CD4-positive, alpha-beta memory T cell (primary cell): ENCODE results near the gene GJA3. TPM values are rescaled to one million over a fixed set of nuclear protein-coding genes. Genes with fewer than 3 reads are reported as not detected.

Experiments used
- CTCF ChIA-PET: fragments of 350-600 bp; sonication (Branson Sonifier 250); formaldehyde crosslinking; loops from one replicate; lab custom pipeline; 2021; ENCODE audit warnings: inconsistent platforms; ENCODE audit not compliant: partially characterized antibody; lab: Charles Lee
- POLR2A ChIA-PET: fragments of 350-600 bp; sonication (Branson Sonifier 250); formaldehyde crosslinking; loops from one replicate; lab custom pipeline; 2021; ENCODE audit not compliant: partially characterized antibody; lab: Charles Lee
- DNase-seq, 5 donors: peaks; one replicate each; pipeline versions ENCODE4 v3.0.0 to v3.0.0-alpha.2; 2020 to 2022; ENCODE audit warnings: mixed read lengths in 1 of 5
- H3K27ac ChIP-seq: one replicate; pipeline ENCODE4 v1.7.0; 2013; ENCODE audit warnings: low read depth, low read length
- H3K27me3 ChIP-seq: 2 replicates; pipeline ENCODE4 v1.7.0; 2013; ENCODE audit warnings: mild to moderate bottlenecking, low read length, moderate library complexity; ENCODE audit not compliant: insufficient read depth
- H3K36me3 ChIP-seq: 2 replicates; pipeline ENCODE4 v1.7.0; 2013; ENCODE audit warnings: mild to moderate bottlenecking, low read length, moderate library complexity; ENCODE audit not compliant: insufficient read depth
- H3K4me1 ChIP-seq: 2 replicates; pipeline ENCODE4 v1.7.0; 2013; ENCODE audit warnings: mild to moderate bottlenecking, low read length, moderate library complexity; ENCODE audit not compliant: insufficient read depth
- H3K4me3 ChIP-seq, 2 donors: one replicate each; pipeline ENCODE4 v1.7.0; 2013; ENCODE audit warnings: low read length in 2 of 2, mild to moderate bottlenecking in 1 of 2
- H3K9me3 ChIP-seq, 2 donors: one replicate each; pipeline ENCODE4 v1.7.0; 2013; ENCODE audit warnings: low read length in 2 of 2, control low read depth in 1 of 2; ENCODE audit not compliant: control insufficient read depth in 1 of 2
- H3K27ac Mint-ChIP-seq, 7 donors: one replicate each; pipeline ENCODE4 v1.8.0; 2020 to 2021; ENCODE audit warnings: mixed read lengths in 7 of 7, mild to moderate bottlenecking in 6 of 7, inconsistent platforms in 3 of 7, moderate library complexity in 3 of 7
- H3K27me3 Mint-ChIP-seq, 2 donors: one replicate each; pipeline ENCODE4 v1.8.0; 2020 to 2021; ENCODE audit warnings: mixed read lengths in 2 of 2
- H3K36me3 Mint-ChIP-seq, 2 donors: one replicate each; pipeline ENCODE4 v1.8.0; 2020 to 2021; ENCODE audit warnings: mixed read lengths in 2 of 2, inconsistent platforms in 1 of 2, mild to moderate bottlenecking in 1 of 2
- H3K4me1 Mint-ChIP-seq, 4 donors: one replicate each; pipeline ENCODE4 v1.8.0; 2020 to 2021; ENCODE audit warnings: mixed read lengths in 4 of 4, mild to moderate bottlenecking in 1 of 4
- H3K4me3 Mint-ChIP-seq, 8 donors: one replicate each; pipeline ENCODE4 v1.8.0; 2020 to 2021; ENCODE audit warnings: mixed read lengths in 8 of 8, mild to moderate bottlenecking in 7 of 8, moderate library complexity in 6 of 8, inconsistent platforms in 3 of 8
- H3K9me3 Mint-ChIP-seq, 8 donors: one replicate each; pipeline ENCODE4 v1.8.0; 2020 to 2021; ENCODE audit warnings: mixed read lengths in 8 of 8, mild to moderate bottlenecking in 5 of 8, inconsistent platforms in 3 of 8, moderate library complexity in 1 of 8
- intact Hi-C: fragments of 100-400 bp; cut with micrococcal nuclease; formaldehyde crosslinking; loops from one replicate; pipeline ENCODE4 v1.15.1; 2023
- polyA plus RNA-seq, 2 donors: library from polyadenylated mRNA; unstranded; fragments of 300-500 nt; fragmentation: Illumina TruSeq; gene quantifications; one replicate each; pipeline ENCODE4 v1.2.3, GENCODE V29; 2021
- total RNA-seq, 2 experiments: library from RNA; stranded (reverse); gene quantifications; one replicate each; pipeline ENCODE4 v1.2.3, GENCODE V29; 2021

The GJA3 gene
- total and polyA plus RNA-seq, 4 experiments from 2014 or later = 0.09 TPM; not detected in 3

DNA sequence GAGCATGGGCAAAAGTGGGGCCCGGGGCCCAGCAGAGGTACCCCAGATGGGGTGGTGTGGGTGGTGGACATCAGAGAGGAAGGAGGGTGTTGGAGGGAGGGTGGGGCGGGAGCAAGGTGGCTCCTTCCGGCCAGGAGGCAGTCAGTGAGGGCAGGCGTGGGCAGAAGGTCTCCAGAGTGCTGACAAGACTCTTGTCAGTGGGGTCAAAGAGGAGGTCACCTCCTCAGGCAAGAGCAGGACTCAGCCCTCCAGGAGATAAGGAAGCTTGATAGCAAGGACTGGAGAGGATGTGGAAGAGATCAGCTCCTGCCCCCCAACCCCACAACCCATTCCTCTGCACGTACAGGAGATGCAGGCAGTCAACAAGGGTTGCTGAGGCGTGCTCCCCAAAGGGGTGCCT, 9.8 kb downstream of the GJA3 start:
- Histone ChIP-seq H3K27ac (no peak overlapping the region), H3K9me3 (no peaks in the 10 kb centered on the region), H3K4me3 (no peak overlapping the region), H3K27me3 (no peaks in the 10 kb centered on the region), H3K4me1 (no peaks in the 10 kb centered on the region), H3K36me3 (no peaks in the 10 kb centered on the region)
- ChIA-PET POLR2A (no interaction called here), CTCF (no interaction called here)
- Mint-ChIP-seq H3K27me3 (peaks cover 21 to 27% of the 10 kb centered on the region in 2 donors), H3K4me3 (no peak overlapping the region), H3K4me1 (no peaks in the 10 kb centered on the region), H3K27ac (no peak overlapping the region), H3K36me3 (no peaks in the 10 kb centered on the region), H3K9me3 (peaks cover 0 to 2% (median 0%) of the 10 kb centered on the region in 8 donors)
- intact Hi-C loops = no loop called here
- DNase-seq = no peak

- DNase-seq = no peak
- no peaks in the 10 kb centered on the region for H3K36me3 Mint-ChIP-seq
- H3K4me1 Mint-ChIP-seq = no peaks in the 10 kb centered on the region
- Histone ChIP-seq H3K9me3 (no peaks in the 10 kb centered on the region), H3K4me3 (no peak overlapping the region), H3K36me3 (no peaks in the 10 kb centered on the region), H3K4me1 (no peaks in the 10 kb centered on the region), H3K27ac (no peak overlapping the region), H3K27me3 (no peaks in the 10 kb centered on the region)
- intact Hi-C loops = no loop called here
- peaks cover 21 to 25% of the 10 kb centered on the region in 2 donors for H3K27me3 Mint-ChIP-seq
- no peak overlapping the region for H3K27ac Mint-ChIP-seq
- ChIA-PET POLR2A (no interaction called here), CTCF (no interaction called here)
- H3K4me3 Mint-ChIP-seq = no peak overlapping the region
- peaks cover 0 to 2% (median 0%) of the 10 kb centered on the region in 8 donors for H3K9me3 Mint-ChIP-seq
These were observed 10.3 kb downstream of the GJA3 start for GRCh38 chr13:20150561-20150960.

GRCh38 chr13:20149762-20150161, 11.1 kb downstream of the GJA3 start:
- H3K27me3 Mint-ChIP-seq = peaks cover 21 to 25% of the 10 kb centered on the region in 2 donors
- CTCF ChIA-PET = no interaction called here

DNA sequence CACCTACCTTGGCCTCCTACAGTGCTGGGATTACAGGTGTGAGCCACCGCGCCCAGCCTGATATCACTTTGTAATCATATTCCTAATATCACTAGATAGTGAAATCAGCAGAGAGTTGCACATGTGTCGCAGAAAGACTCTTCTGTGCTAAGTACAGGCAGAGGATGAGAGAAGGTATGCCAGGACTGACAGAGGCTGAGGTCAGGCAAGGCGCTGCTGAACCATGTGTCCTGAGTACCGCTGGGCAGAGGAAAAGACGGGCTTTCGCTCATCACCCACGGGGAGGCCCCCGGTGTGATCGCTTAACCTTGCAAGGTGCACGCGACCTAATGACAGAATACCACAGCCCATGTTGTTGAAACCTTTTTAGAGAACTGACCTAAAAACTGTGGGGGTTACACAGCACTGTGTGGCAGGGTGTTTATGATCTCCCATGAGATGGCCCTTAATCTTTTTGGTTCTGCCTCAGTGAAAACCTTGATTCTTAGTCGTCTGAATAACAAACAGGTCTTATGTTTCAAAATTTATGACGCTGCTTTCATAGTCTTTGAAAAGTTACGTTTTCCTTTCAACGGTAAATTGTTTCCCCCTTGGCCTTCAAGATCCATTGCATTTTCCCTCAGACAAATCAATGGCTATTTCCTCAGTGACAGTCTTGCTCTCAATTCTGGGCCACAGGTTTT, 12.2 kb downstream of the GJA3 start:
- ChIA-PET CTCF (no interaction called here), POLR2A (no interaction called here)
- Histone ChIP-seq H3K9me3 (no peaks in the 10 kb centered on the region), H3K4me3 (no peak overlapping the region), H3K4me1 (no peaks in the 10 kb centered on the region), H3K36me3 (no peaks in the 10 kb centered on the region), H3K27ac (no peak overlapping the region), H3K27me3 (no peaks in the 10 kb centered on the region)
- no peaks in the 10 kb centered on the region for H3K36me3 Mint-ChIP-seq
- peaks cover 26 to 27% of the 10 kb centered on the region in 2 donors for H3K27me3 Mint-ChIP-seq
- H3K9me3 Mint-ChIP-seq = peaks cover 0 to 2% (median 0%) of the 10 kb centered on the region in 8 donors
- H3K4me3 Mint-ChIP-seq = no peak overlapping the region
- DNase-seq = no peak
- intact Hi-C loops = no loop called here
- no peaks in the 10 kb centered on the region for H3K4me1 Mint-ChIP-seq
- H3K27ac Mint-ChIP-seq = no peak overlapping the region

More at GRCh38 chr13:20149762-20150161, 11.1 kb downstream of the GJA3 start:
- Mint-ChIP-seq H3K36me3 (no peaks in the 10 kb centered on the region), H3K4me3 (no peak overlapping the region), H3K9me3 (peaks cover 0 to 2% (median 0%) of the 10 kb centered on the region in 8 donors), H3K4me1 (no peaks in the 10 kb centered on the region), H3K27ac (no peak overlapping the region)
- Histone ChIP-seq H3K4me3 (no peak overlapping the region), H3K4me1 (no peaks in the 10 kb centered on the region), H3K27ac (no peak overlapping the region), H3K36me3 (no peaks in the 10 kb centered on the region), H3K27me3 (no peaks in the 10 kb centered on the region), H3K9me3 (no peaks in the 10 kb centered on the region)
- POLR2A ChIA-PET = no interaction called here
- no peak for DNase-seq
- intact Hi-C loops = no loop called here

- no peak overlapping the region for H3K4me3 ChIP-seq
- H3K27ac ChIP-seq = no peak overlapping the region
- Mint-ChIP-seq H3K4me3 (no peak overlapping the region), H3K4me1 (peaks cover 0 to 5% (median 1%) of the 10 kb centered on the region in 4 donors), H3K36me3 (no peaks in the 10 kb centered on the region), H3K9me3 (peaks cover 0 to 1% (median 0%) of the 10 kb centered on the region in 8 donors), H3K27me3 (peaks cover 28 to 38% of the 10 kb centered on the region in 2 donors), H3K27ac (no peak overlapping the region)
- POLR2A ChIA-PET = no interaction called here
- no peaks in the 10 kb centered on the region for H3K9me3 ChIP-seq
- no peak for DNase-seq
- H3K4me1 ChIP-seq = no peaks in the 10 kb centered on the region
- intact Hi-C loops = no loop called here
- no peaks in the 10 kb centered on the region for H3K27me3 ChIP-seq
- H3K36me3 ChIP-seq = no peaks in the 10 kb centered on the region
- CTCF ChIA-PET = interaction anchor here (1.5 kb wide), 1 partner anchor 19 kb away, joined by 3 read pairs; no protein-coding TSS in a partner anchor
These were observed 14.5 kb downstream of the GJA3 start for GRCh38 chr13:20146381-20146780.

DNA sequence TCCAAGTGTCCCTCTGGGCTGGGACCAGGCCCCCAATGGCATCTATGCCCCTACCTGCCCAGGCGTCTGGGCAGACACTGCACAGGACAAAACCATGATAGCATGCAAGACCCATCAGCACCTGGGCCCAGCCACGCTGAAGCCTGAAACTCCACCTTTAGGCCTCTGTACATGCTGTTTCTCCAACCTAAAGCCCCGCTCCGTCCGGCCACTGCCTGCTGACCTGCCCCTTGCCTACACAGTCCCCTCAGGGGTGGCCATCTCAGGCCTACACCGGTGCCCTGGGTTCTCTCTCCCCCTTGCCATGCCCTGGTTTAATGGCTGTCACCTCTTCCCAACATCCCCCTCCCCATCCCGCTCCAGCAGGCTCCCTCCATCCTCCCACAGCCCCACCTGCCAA, 15.3 kb downstream of the GJA3 start:
- no peaks in the 10 kb centered on the region for H3K36me3 Mint-ChIP-seq
- Histone ChIP-seq H3K27me3 (no peaks in the 10 kb centered on the region), H3K36me3 (no peaks in the 10 kb centered on the region), H3K4me1 (no peaks in the 10 kb centered on the region), H3K27ac (no peak overlapping the region), H3K9me3 (no peaks in the 10 kb centered on the region), H3K4me3 (no peak overlapping the region)
- H3K27ac Mint-ChIP-seq = no peak overlapping the region
- ChIA-PET CTCF (no interaction called here), POLR2A (no interaction called here)
- no peak for DNase-seq
- peaks cover 0 to 6% (median 1%) of the 10 kb centered on the region in 4 donors for H3K4me1 Mint-ChIP-seq
- peaks cover 0 to 1% (median 0%) of the 10 kb centered on the region in 8 donors for H3K9me3 Mint-ChIP-seq
- intact Hi-C loops = no loop called here
- peaks cover 35 to 42% of the 10 kb centered on the region in 2 donors for H3K27me3 Mint-ChIP-seq
- no peak overlapping the region for H3K4me3 Mint-ChIP-seq

- Histone ChIP-seq H3K27ac (no peak overlapping the region), H3K36me3 (no peaks in the 10 kb centered on the region), H3K4me3 (no peak overlapping the region), H3K27me3 (no peaks in the 10 kb centered on the region), H3K4me1 (no peaks in the 10 kb centered on the region), H3K9me3 (no peaks in the 10 kb centered on the region)
- POLR2A ChIA-PET = no interaction called here
- Mint-ChIP-seq H3K4me3 (no peak overlapping the region), H3K27me3 (peaks cover 36 to 45% of the 10 kb centered on the region in 2 donors), H3K36me3 (no peaks in the 10 kb centered on the region), H3K27ac (no peak overlapping the region), H3K9me3 (peaks cover 0 to 1% (median 0%) of the 10 kb centered on the region in 8 donors), H3K4me1 (peaks cover 0 to 6% (median 1%) of the 10 kb centered on the region in 4 donors)
- intact Hi-C loops = no loop called here
- CTCF ChIA-PET = interaction anchor here (1.1 kb wide), 1 partner anchor 18 kb away, joined by 5 read pairs; no protein-coding TSS in a partner anchor
- no peak for DNase-seq
These were observed 16.6 kb downstream of the GJA3 start for GRCh38 chr13:20144141-20144850.
